Liver (tissue), 9 donors: Measurements from ENCODE around the gene DNAJC12. TPM values are rescaled to one million over a fixed set of nuclear protein-coding genes. Genes with fewer than 3 reads are reported as not detected.

Source experiments
- DNase-seq: peaks from one replicate; pipeline ENCODE4 v3.0.0-alpha.2; 2017; ENCODE audit warnings: low spot score
- H3K27ac ChIP-seq, 2 donors: one replicate each; pipeline ENCODE4 v1.7.0; 2013; ENCODE audit warnings: inconsistent platforms in 2 of 2, low read length in 2 of 2, control low read depth in 1 of 2, low read depth in 1 of 2, mild to moderate bottlenecking in 1 of 2
- H3K27me3 ChIP-seq, 4 donors: one replicate each; pipeline versions ENCODE4 v1.6.1 to v1.7.0; 2013; ENCODE audit warnings: low read length in 3 of 4, inconsistent platforms in 1 of 4, mild to moderate bottlenecking in 1 of 4, moderate library complexity in 1 of 4; ENCODE audit not compliant: control insufficient read depth in 4 of 4, insufficient read depth in 4 of 4
- H3K36me3 ChIP-seq, 4 donors: one replicate each; pipeline versions ENCODE4 v1.6.1 to v1.7.0; 2013; ENCODE audit warnings: low read length in 3 of 4, mild to moderate bottlenecking in 3 of 4, low read depth in 1 of 4, moderate library complexity in 1 of 4; ENCODE audit not compliant: control insufficient read depth in 4 of 4, insufficient read depth in 3 of 4
- H3K4me1 ChIP-seq, 4 donors: one replicate each; pipeline versions ENCODE4 v1.6.1 to v1.7.0; 2013; ENCODE audit warnings: low read length in 3 of 4, mild to moderate bottlenecking in 3 of 4, moderate library complexity in 1 of 4; ENCODE audit not compliant: control insufficient read depth in 4 of 4, insufficient read depth in 4 of 4
- H3K4me3 ChIP-seq, 3 donors: one replicate each; pipeline versions ENCODE4 v1.6.1 to v1.7.0; 2013; ENCODE audit warnings: low read length in 3 of 3, control low read depth in 1 of 3, low read depth in 1 of 3, mild to moderate bottlenecking in 1 of 3
- H3K9ac ChIP-seq, 2 donors: one replicate each; pipeline ENCODE4 v1.7.0; 2013; ENCODE audit warnings: low read length in 2 of 2, mild to moderate bottlenecking in 2 of 2, moderate library complexity in 2 of 2, control low read depth in 1 of 2, low read depth in 1 of 2
- H3K9me3 ChIP-seq, 4 donors: one replicate each; pipeline versions ENCODE4 v1.6.1 to v1.7.0; 2013; ENCODE audit warnings: low read length in 3 of 4; ENCODE audit not compliant: control insufficient read depth in 4 of 4
- EGR1 ChIP-seq, 2 donors: IDR thresholded peaks; 2 replicates each; pipeline ENCODE4 v1.6.1; 2016 to 2018; ENCODE audit warnings: antibody characterized with exemption in 2 of 2, low read depth in 2 of 2
- FOXA2 ChIP-seq: IDR thresholded peaks from 2 replicates; pipeline ENCODE4 v1.6.1; 2016; ENCODE audit warnings: antibody characterized with exemption
- GABPA ChIP-seq, 2 donors: IDR thresholded peaks in 1 of 2; conservative IDR thresholded peaks in 1 of 2; 2 replicates each; pipeline ENCODE4 v1.6.1; 2016; ENCODE audit warnings: antibody characterized with exemption in 2 of 2, mild to moderate bottlenecking in 1 of 2, moderate library complexity in 1 of 2
- HNF4A ChIP-seq, 2 donors: conservative IDR thresholded peaks; 2 replicates each; pipeline ENCODE4 v1.6.1; 2016; ENCODE audit warnings: antibody characterized with exemption in 2 of 2, mild to moderate bottlenecking in 2 of 2
- JUND ChIP-seq, 2 donors: IDR thresholded peaks; 2 replicates each; pipeline ENCODE4 v1.6.1; 2016; ENCODE audit warnings: antibody characterized with exemption in 2 of 2
- RAD21 ChIP-seq, 2 donors: IDR thresholded peaks; 2 replicates each; pipeline ENCODE4 v1.6.1; 2016; ENCODE audit warnings: antibody characterized with exemption in 2 of 2, mild to moderate bottlenecking in 2 of 2
- RXRA ChIP-seq, 2 donors: IDR thresholded peaks; 2 replicates each; pipeline ENCODE4 v1.6.1; 2017 to 2018; ENCODE audit warnings: antibody characterized with exemption in 2 of 2, mild to moderate bottlenecking in 1 of 2
- SP1 ChIP-seq: IDR thresholded peaks from 2 replicates; pipeline ENCODE4 v1.6.1; 2018; ENCODE audit warnings: antibody characterized with exemption, mild to moderate bottlenecking
- TAF1 ChIP-seq: conservative IDR thresholded peaks from 2 replicates; pipeline ENCODE4 v1.6.1; 2016; ENCODE audit warnings: antibody characterized with exemption, mild to moderate bottlenecking
- YY1 ChIP-seq: IDR thresholded peaks from 2 replicates; pipeline ENCODE4 v1.6.1; 2016; ENCODE audit warnings: antibody characterized with exemption, mild to moderate bottlenecking
- ZBTB33 ChIP-seq: IDR thresholded peaks from 2 replicates; pipeline ENCODE4 v1.6.1; 2016; ENCODE audit warnings: antibody characterized with exemption
- WGBS: extraction: QIAGEN DNeasy Blood & Tissue Kit; methylation state at CpG from one replicate; pipeline ENCODE4 v1.1.7; 2013; 5-methylcytosine and 5-hydroxymethylcytosine counted together
- polyA plus RNA-seq, 2 donors: library from polyadenylated mRNA; stranded (reverse) in 1 of 2; unstranded in 1 of 2; fragments of 200-250 nt in 1 of 2; fragments of >200 nt in 1 of 2; fragmentation: Nextera tagmentation in 1 of 2; extraction: Ambion mirVana in 1 of 2; gene quantifications; one replicate each; pipeline versions ENCODE4 v1.2.1 to v1.2.3, GENCODE V29; 2013 to 2015
- total RNA-seq, 2 donors: library from RNA; depleted of rRNA; stranded (reverse); fragments of >200 nt; gene quantifications; one replicate each; pipeline ENCODE4 v1.2.3, GENCODE V29; 2014
- TF ChIP-seq, protein P1 (sequence below): fragments of 150-350 bp; IDR thresholded peaks from 2 replicates; pipeline ENCODE4 v1.5.1; 2017; ENCODE audit warnings: improper control_type of control experiment, low read depth, low read length; ENCODE audit not compliant: missing input control
- TF ChIP-seq, protein P2 (sequence below): IDR thresholded peaks from 2 replicates; pipeline ENCODE4 v1.6.1; 2016; ENCODE audit warnings: antibody characterized with exemption
- TF ChIP-seq, protein P3 (sequence below): IDR thresholded peaks from 2 replicates; pipeline ENCODE4 v1.6.1; 2016; ENCODE audit warnings: antibody characterized with exemption
- donor health status: healthy.
- donor health status: healthy.
- donor health status: healthy.
- donor health status: healthy.
- donor health status: healthy.

DNAJC12 gene
- total and polyA plus RNA-seq, 4 donors = 16.4 to 51.3 (median 32.8) TPM

DNA sequence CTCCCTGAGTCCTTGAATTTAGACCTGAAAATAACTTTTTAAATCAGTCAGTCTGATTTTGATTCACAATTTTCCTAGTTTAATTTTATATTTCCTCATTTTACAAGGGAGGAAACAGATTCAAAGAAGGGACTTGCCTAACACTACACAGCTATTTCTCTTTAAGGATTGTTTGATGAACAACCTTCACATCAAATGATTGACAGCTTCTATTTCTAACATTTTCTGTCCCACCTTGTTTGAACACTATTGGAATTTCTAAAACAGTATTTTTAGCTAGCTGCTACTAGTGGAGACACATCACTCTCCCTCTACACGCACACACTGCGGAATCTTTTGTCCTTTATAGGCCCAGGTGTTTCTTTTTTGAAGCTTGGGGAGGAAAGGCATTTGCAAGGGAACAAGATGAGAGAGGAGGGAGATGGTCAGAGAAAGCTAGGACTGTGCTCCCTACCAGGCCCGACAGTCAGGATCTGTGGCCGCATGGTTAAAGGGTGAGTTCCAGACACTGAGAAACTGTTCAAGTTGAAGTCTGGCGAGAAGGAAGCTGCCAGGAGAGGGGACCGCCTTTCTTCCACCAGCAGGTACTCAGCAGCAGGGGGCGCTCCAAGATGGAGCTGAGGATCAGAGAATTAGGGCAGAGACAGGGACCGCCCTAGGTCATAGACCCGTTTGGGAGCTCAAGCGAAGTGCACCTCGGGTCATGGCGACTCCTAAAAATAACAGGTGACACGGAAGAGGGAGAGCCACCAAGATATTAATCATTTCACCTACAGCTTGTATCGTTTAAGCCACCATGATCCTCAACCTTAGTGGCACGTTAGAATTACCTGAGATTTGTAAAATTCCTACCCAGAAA, 49.7 kb downstream of the DNAJC12 start:
- Histone ChIP-seq H3K4me1 (peaks cover 1 to 8% (median 4%) of the 10 kb centered on the region in 4 donors), H3K36me3 (no peaks in the 10 kb centered on the region), H3K27ac (no peak overlapping the region), H3K27me3 (no peaks in the 10 kb centered on the region), H3K9me3 (no peaks in the 10 kb centered on the region), H3K4me3 (peak overlapping the region in 1 of 3 donors; percentile 1), H3K9ac (no peak overlapping the region)
- TF ChIP-seq YY1 = peak; percentile 56
- TF ChIP-seq, protein P1, sequence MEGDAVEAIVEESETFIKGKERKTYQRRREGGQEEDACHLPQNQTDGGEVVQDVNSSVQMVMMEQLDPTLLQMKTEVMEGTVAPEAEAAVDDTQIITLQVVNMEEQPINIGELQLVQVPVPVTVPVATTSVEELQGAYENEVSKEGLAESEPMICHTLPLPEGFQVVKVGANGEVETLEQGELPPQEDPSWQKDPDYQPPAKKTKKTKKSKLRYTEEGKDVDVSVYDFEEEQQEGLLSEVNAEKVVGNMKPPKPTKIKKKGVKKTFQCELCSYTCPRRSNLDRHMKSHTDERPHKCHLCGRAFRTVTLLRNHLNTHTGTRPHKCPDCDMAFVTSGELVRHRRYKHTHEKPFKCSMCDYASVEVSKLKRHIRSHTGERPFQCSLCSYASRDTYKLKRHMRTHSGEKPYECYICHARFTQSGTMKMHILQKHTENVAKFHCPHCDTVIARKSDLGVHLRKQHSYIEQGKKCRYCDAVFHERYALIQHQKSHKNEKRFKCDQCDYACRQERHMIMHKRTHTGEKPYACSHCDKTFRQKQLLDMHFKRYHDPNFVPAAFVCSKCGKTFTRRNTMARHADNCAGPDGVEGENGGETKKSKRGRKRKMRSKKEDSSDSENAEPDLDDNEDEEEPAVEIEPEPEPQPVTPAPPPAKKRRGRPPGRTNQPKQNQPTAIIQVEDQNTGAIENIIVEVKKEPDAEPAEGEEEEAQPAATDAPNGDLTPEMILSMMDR = peak; percentile 71
- TF ChIP-seq, protein P2, sequence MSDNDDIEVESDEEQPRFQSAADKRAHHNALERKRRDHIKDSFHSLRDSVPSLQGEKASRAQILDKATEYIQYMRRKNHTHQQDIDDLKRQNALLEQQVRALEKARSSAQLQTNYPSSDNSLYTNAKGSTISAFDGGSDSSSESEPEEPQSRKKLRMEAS = no peak
- TF ChIP-seq HNF4A (conservative IDR thresholded peaks at IDR 0.05) = peak; percentile 47 to 78
- peak; percentile 86 to 97 for TF ChIP-seq RXRA (IDR thresholded peaks at IDR 0.05)
- TF ChIP-seq SP1 = peak; percentile 32
- no peak for TF ChIP-seq FOXA2
- peak; percentile 25 to 64 for TF ChIP-seq JUND (IDR thresholded peaks at IDR 0.05)
- TF ChIP-seq RAD21 (IDR thresholded peaks at IDR 0.05) = peak; percentile 89 to 90
- WGBS = 23% methylated on average over 15 of the region's 15 CpGs
- DNase-seq = peak; percentile 84

- Histone ChIP-seq H3K4me3 (no peak overlapping the region), H3K36me3 (no peaks in the 10 kb centered on the region), H3K27me3 (no peaks in the 10 kb centered on the region), H3K9ac (no peak overlapping the region), H3K9me3 (no peaks in the 10 kb centered on the region), H3K4me1 (peaks cover 0 to 8% (median 4%) of the 10 kb centered on the region in 4 donors), H3K27ac (no peak overlapping the region)
- TF ChIP-seq FOXA2 (no peak), RAD21 (IDR thresholded peaks at IDR 0.05) (no peak), EGR1 (IDR thresholded peaks at IDR 0.05; ENCODE audit: low read depth in 2 of 2) (no peak), RXRA (IDR thresholded peaks at IDR 0.05) (no peak), HNF4A (conservative IDR thresholded peaks at IDR 0.05) (no peak), TAF1 (no peak), ZBTB33 (no peak), GABPA (IDR thresholded peaks at IDR 0.05 in 1 of 2, conservative IDR thresholded peaks at IDR 0.05 in 1 of 2) (no peak)
- TF ChIP-seq, protein P3, sequence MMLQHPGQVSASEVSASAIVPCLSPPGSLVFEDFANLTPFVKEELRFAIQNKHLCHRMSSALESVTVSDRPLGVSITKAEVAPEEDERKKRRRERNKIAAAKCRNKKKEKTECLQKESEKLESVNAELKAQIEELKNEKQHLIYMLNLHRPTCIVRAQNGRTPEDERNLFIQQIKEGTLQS = no peak
- WGBS = 79% methylated on average over 1 of the region's 1 CpG
- DNase-seq = no peak
Measured at GRCh38 chr10:67785098-67785497, 52.9 kb downstream of the DNAJC12 start.
